GM12891 (cell line): ENCODE results near the gene PRKCA.

Source experiments
- POLR2A ChIP-seq: IDR thresholded peaks from 2 replicates; pipeline ENCODE4 v1.6.1; 2011; ENCODE audit warnings: low read depth, low read length, control low read depth
- POLR2AphosphoS5 ChIP-seq: IDR thresholded peaks from 2 replicates; pipeline ENCODE4 v1.6.1; 2011; ENCODE audit warnings: low read depth, low read length, control low read depth
- POU2F2 ChIP-seq: IDR thresholded peaks from 2 replicates; pipeline ENCODE4 v1.6.1; 2011; ENCODE audit warnings: low read depth, mild to moderate bottlenecking, control low read depth, low read length, moderate library complexity
- SPI1 ChIP-seq: IDR thresholded peaks from 2 replicates; pipeline ENCODE4 v1.6.1; 2011; ENCODE audit warnings: low read depth, low read length, control low read depth
- TAF1 ChIP-seq: IDR thresholded peaks from 2 replicates; pipeline ENCODE4 v1.6.1; 2011; ENCODE audit warnings: low read depth, low read length, control low read depth

DNA sequence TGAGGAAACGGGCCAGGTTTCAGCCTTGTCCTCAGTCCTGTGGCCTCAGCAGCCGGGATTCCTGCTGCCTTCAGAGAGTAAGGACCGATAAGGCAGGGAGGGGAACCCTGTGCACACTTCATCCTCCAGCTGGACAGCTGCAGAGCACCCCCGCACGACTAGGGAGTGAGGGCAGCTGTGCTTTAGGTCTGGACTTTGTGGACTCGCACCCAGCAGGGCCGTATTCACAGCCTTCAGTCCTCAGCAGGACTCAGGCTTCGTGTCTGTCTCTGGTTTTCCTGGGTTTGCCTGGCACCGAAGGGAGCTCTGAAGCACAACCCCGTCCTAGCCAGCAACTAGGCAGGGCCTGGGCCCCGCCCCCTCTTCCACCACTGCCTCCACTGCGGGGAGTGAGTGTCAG is 486.7 kb downstream of the PRKCA start:
- TF ChIP-seq POLR2AphosphoS5 (no peak), TAF1 (no peak), POU2F2 (no peak), POLR2A (no peak), SPI1 (no peak)
